GM19240 (cell line): ENCODE results near the gene ERC2.

Experiments
- DNase-seq: peaks from one replicate; pipeline ENCODE4 v3.0.0; 2011; ENCODE audit warnings: low spot score; ENCODE audit not compliant: insufficient read length

ERC2 gene

DNA sequence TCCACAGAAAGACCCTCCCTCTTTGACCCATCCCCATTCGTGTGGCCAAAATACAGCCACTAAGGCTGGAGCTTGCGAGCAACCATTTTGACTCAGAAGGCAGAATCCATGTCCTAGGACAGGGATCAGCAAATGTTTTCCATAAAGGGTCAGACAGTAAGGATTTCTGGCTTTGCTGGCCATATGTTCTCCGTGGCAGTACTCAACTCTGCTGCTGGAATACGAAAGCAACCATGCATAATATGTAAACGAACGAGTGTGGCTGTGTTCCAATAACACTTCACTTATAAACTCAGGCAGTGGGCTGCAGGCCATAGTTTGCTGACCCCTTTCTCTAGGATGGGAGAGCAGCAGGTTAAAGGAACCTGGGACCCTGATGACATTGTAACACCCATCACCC lies 903.5 kb downstream of the ERC2 start:
- no peak for DNase-seq

GRCh38 chr3:55562700-55563099 lies 905.6 kb downstream of the ERC2 start:
- no peak for DNase-seq

DNA sequence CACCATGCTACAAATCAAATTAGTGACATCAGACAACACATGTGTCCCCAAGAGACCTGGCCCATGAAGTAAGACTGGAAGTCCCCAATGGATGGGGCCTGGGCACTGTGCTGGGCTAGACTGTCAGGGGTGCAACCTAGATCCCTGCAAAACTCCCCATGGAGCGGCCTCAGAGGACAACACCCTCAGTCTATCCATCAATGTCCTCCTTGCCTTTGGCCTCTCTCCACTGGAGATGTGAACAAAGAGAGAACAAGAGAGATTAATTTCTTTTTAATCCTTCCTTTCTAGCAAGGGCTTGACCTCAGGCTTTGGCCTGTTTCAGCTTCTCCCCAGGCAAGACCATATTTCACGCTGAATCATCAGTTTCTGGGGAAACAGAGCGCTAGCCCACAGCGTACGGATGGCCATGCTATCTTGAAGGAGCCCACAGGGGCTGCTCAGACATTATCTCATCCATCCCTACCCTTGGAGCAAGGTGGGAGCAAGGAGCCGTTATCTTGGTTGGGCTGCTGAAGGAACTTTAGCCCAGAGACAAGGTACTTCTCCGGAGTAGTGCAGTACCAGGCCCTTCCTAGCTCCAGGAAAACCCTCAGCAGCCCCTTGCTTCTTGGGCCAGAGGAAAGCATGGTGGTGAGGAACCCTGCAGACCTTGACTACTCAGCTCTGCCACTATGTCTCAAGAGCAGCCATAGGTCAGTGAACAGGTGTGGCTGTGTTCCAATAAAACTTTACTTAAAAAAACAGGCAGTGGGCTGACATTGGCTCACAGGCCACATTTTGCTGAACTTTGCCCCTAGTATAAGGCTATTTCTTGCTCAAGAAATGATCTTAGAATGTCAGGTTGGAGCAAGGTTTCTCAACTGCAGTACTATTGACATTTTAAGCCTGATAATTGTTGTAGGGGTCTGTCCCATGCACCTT lies 908.5 kb downstream of the ERC2 start:
- no peak for DNase-seq

- DNase-seq, result no peak
Observed at GRCh38 chr3:55558316-55558715, 910.0 kb downstream of the ERC2 start.

DNA sequence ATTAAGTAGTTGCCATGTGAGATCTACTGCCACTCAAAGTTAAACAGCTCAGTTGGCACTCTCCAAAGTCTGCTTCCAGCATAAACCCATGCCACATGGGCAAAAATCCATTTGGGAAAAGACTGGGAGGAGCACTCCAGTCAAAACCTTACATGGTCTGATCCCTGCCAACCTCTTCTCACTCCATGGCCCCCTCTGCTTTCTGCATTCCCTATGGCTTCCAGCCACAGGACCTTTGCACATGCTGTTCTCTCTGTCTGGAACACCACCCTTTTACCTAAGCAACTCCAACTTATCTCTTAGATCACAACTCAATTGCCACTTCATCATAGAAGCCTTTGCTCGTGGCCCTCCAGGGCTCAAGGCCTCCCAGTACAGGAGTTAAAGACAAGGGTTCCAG lies 910.7 kb downstream of the ERC2 start:
- DNase-seq, result no peak

- no peak for DNase-seq
Observed at GRCh38 chr3:55556619-55557537, 911.4 kb downstream of the ERC2 start.

DNA sequence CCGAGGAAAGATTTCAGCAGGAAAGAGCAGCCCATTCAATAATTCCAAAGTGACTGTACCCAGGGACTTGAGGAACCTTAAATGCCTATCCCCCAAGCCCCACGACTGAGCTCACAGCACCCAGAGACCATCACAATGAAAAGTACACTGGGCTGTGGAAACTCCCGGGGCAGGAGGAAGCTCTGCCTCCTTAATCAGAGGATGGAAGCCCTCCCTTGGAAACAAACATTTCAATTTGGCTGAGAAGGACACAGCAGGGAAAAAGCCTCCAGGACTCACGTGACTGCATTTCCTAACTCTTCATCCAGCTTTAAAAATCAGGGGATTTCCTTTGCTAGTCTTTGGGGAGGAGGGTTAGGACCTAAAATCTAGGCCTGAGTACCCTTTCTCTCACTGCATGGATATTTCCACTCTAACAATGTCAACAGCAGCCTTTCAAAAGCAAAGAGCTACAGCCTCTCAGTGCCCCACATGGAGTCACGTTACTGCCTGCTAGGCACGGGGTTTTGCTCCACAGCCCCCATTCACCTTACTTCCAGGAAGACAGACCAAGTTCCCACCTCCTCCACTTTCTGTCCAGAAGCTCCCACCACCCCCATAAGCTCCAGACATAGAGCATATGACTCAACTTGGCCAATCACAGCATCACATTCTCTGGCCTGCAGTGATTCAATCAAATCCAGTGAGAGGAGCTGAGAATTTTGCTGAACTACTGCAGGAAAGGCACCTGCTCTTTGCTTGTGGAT lies 912.2 kb downstream of the ERC2 start:
- no peak for DNase-seq

DNA sequence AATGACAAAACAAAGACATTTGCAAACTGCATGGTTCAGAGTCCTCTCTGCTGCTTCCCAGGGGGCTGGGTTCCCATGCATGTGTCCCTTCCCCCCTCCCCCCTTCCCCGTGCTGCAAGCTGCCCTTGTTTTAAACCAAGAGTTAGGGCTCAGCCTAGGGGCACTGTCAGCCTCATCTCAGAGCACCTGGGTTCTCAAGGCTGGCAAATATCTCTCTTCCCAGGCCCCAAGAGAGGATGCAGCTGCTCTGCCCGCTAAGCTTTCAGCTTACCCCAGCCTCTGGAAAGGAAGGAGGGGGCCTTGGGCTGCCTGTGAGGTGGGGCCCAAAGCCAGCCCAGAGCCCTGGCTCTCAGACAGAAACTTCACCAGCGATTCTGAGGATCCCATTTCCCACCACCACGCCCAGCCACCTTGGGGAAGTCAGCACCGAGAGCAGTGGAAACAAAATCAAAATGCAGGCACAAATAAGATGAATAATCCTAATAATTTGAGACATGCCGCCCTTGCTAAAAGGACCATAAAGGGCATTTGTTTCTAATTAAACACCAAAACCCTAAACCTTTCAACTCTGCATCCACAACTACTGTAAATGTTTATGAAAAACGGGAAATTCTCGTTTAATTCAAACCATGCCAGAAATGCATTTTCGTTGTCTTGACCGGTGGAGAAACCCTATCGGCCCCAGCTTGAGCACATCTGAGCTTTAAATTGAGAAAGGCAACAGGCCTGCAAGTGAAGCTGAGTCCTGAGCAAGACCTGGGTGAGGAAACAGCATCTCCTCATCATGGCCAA lies 913.4 kb downstream of the ERC2 start:
- DNase-seq, result no peak

DNA sequence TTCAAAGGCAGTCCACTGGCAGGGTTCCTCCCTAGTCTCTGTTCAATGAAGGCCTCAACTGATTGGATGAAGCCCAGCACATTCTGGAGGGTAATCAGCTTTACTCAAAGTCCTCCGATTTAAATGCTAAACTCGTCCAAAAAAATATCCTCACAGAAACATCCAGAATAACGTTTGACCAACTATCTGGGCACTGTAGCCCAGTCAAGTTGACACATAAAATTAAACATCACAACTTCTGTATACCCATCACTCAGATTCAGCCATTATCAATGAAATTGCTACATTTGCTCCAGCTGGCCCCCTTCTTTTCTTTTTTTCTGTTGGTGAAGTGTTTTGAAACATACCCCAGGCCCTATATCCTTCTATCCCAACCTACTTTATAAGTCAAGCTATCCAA lies 916.6 kb downstream of the ERC2 start:
- no peak for DNase-seq

DNA sequence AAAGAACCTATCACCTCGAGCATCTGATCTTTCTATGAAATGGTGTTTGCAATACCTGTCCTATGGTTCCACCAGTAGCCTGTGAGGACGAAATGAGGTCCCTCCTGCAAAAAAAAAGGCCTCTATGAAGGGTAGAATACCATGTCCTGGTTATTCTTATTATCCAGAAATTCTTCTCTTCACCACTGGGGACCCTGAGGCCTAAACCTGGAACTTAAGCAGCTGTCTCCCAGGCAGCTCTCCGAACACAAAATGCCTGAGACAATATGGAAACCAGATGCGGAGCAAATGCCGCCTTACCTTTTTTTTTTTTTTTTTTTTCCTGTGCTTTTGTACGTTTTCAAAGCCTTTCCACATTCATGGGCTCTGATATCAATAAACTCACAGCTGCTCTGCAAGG lies 919.1 kb downstream of the ERC2 start:
- DNase-seq, result no peak

- no peak for DNase-seq
Observed at GRCh38 chr3:55546866-55547669, 921.2 kb downstream of the ERC2 start.

DNA sequence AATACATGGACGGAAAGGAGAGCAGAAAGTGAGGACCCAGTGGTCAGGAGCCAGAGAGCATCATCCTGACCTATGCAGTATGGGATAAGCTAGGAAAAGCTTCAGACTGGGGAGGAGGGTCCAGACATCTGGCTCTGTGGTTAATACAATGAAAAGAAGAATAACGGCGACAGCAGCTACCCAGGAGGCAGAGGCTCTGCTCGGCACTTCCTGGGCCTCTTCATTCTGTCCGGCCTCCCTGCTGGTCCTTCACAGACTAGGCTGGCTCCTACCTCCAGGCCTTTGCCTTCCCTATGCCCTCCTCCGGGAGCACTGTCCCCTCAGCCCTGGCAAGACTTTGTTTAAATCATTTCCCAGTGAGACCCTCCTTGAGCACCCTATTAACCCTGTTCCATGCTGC lies 922.3 kb downstream of the ERC2 start:
- no peak for DNase-seq

- no peak for DNase-seq
Observed at GRCh38 chr3:55544219-55544618, 924.0 kb downstream of the ERC2 start.

DNA sequence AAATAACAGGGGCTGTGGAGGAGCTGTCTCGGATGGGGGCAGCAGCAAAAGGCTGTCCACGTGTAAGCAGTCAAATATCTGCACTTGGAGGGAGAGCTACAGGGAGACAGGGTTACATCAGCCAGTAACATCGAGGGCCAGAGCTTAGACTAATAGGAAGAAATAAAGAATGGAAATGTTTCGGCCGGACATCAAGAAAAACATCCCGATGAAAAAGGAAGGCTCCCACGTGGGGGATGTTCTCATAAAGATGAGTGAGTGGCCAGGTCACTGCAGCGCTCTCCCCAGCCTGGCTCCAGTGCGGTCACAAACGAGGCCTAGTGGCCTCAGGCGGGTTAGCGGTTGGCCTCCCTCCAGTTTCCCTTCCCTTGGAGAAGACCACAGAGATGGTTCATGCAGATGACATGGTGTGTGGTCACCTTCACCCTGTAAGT lies 925.1 kb downstream of the ERC2 start:
- DNase-seq, result no peak

DNA sequence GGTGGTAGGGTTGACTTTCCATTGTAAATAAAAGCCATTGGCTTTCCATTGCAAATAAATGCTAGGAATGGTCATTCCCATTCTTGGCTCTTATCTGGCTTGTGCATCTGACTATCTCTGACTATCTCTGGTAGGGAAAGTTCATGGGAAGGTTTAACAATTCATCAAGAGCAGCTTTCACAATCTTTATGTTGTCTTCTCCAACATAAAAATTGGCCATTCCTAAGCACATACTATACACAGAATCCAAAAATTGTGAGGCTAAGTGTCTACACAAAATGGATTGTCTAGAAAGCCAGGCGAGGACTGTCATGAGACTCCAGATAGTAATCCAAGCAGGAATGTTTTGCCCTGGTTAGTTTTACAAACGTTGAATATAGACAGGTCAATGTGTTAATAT lies 926.8 kb downstream of the ERC2 start:
- no peak for DNase-seq

- DNase-seq, result no peak
Observed at GRCh38 chr3:55541016-55541415, 927.3 kb downstream of the ERC2 start.

DNA sequence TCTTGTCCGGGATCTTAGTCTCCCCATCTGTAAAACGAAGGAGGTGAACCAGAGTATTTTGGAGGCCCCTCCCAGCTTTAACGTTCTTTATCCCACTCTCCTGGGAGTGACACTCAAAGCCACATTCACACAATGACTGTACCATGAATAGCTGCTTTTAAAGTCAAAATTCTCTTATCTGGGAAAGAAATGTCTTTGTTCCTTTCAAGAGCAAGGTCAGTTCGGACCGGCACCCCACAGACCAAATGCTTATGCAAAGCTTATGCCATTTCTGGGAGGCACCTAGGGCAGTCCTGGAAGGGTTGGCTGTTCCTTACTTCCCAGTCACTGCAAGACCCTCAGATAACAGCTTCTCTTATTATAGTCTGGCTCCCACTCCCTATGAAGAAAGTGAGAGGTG lies 927.7 kb downstream of the ERC2 start:
- no peak for DNase-seq

- DNase-seq, result no peak
Observed at GRCh38 chr3:55538158-55538557, 930.1 kb downstream of the ERC2 start.

DNA sequence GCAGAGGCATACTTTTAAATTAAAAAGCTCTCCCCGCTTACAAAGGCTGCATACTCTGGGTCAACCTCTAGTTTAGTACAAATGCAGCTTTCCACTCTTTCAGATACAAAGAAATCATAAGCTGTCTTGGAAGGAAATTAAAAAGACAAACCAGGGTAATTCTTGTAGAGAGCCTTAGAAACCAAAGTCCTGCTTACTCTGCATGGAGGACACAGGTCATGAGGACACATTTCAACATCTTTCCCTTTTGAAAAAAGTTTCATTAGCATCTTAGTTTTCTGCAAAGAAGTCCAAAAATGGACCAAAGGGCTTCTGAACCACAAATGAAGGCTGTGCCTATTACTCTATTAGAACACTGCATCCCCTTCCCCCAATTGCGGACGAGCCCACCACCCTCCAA lies 930.7 kb downstream of the ERC2 start:
- no peak for DNase-seq

DNA sequence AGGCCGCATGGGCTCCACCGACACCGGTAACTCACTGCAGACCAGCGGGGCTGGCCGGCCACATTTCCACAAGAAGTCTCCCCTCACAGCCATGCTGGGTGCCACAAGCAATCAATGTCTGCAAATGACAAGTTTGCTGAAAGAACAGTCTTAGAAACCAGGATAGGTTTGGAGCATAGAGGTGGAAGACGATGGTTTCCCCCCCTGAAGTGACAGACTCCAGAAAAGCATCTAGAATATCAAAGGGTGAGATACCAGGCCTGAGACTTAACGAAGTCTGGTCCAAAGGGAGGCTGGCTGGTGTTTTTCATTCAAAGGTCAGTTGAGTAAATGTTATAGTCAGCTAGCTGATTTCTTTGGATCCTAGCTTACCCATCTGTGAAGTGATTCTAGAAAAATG lies 931.1 kb downstream of the ERC2 start:
- no peak for DNase-seq
